ENCODE data around the gene PLIN4.

- TF ChIP-seq CTCF (IDR thresholded peaks at IDR 0.05) = no peak
- no peak for TF ChIP-seq POLR2A (IDR thresholded peaks at IDR 0.05)
Observed at GRCh38 chr19:4503132-4503824, 15.0 kb downstream of the PLIN4 start.

All from vagina (tissue), 2 donors.